Stimulated activated CD4-positive, alpha-beta T cell treated with anti-CD3 and anti-CD28 coated beads, Interleukin-1b, Interleukin-23, amount 100 ng/mL, for 24 hours (primary cell): ENCODE results near the gene MTHFD1L.

ENCODE experiments used
- DNase-seq, 4 experiments: peaks; one replicate each; pipeline ENCODE4 v3.0.0-alpha.2; 2020; ENCODE audit warnings: low read depth in 4 of 4, low spot score in 1 of 4

Gene MTHFD1L

DNA sequence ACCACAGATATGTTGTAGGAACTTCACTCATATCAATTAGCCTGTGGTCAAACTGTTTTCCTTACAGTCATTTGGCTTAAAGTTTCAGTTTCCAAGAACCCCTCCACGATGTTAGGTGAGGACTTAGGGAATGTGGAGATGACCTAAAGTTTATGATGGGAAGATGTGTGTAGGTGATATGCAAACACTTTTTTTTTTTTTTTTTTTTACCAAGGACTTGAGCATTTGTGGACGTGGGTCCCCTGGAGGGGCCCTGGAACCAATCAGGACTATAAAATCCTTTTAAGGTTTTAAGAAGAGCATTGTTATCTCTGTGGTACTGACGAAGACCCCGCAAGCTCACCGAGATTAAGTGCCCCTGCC, 478 bp upstream of the MTHFD1L start:
- peak in 1 of 4 experiments; percentile 0 for DNase-seq

DNA sequence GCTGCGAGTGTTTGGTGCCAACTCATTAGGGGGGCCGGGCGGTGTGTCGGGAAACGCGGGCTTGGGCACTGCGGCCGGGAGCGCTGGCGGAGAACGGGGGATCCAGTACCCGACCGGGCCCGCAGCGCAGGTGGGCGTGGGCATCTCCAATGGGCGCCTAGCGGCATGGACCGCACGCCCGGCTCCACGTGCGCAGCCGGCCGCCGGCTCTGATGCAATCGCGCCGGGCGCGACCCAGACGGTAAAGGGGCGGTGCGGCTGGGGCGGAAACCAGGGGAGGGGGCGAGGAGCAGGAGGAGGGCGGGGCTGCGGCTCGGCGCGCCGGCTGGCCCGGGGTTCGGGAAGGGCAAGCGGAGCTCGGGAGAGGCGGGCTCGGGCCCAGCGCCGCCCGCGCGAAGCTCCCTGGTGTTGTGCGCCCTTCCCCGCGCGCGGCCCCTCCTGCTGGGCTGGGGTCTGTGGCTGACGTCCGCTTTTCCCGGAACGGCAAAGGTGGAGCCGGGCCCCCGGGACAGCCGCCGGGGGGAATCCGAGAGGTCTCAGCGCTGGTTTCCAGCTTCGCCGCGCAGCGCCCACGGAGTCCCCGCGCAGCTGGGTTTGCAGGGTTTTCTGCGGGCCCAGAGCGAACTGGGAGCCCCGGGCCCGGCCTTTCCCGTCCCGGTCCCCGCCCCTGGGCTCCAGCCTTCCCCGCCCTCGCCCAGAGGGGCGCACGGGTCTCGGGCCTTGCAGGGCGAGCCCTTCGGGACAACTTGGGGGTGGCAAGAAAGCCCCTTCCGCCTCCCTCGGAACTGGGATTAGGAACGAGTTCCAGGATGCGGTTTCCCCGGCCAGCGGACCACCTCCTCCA, 867 bp downstream of the MTHFD1L start:
- peak; percentile 54 to 84 (median 68) for DNase-seq

DNA sequence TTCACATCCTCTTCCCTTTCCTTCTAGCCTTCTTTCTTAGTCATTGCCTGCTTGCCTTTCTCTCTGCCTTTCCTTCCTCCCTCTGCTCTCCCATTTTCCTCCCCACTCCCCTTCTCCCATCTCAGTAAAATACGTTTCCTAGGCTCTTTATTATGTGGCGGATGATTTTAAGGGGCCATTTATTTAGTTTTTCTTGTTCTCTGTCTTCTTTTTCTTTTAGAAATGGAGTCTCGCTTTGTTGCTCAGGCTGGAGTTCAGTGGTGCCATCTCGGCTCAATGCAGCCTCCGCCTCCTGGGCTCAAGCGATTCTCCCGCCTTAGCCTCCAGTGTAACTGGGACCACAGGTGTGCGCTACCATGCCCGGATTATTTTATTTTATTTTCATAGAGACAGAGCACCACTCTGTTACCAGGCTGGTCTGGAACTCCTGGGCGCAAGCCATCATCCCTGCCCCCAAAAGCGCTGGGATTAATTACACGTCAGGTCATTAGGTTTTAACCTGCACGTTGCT, 1.5 kb downstream of the MTHFD1L start:
- DNase-seq = no peak

DNA sequence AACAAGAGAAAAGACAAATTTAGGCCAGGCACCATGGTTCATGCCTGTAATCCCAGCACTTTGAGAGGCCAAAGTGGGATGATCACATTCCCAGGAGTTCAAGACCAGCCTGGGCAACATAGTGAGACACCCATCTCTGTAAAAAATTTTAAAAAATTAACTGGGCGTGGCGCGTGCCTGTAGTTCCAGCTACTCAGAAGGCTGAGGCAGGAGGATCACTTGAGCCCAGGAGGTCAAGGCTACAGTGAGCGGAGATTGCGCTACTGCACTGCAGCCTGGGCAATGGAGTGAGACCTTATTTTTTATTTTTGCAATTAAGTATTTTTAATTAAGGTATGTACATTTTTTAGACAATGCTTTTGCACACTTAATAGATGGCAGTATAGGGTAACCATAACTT, 3.3 kb downstream of the MTHFD1L start:
- no peak for DNase-seq

DNA sequence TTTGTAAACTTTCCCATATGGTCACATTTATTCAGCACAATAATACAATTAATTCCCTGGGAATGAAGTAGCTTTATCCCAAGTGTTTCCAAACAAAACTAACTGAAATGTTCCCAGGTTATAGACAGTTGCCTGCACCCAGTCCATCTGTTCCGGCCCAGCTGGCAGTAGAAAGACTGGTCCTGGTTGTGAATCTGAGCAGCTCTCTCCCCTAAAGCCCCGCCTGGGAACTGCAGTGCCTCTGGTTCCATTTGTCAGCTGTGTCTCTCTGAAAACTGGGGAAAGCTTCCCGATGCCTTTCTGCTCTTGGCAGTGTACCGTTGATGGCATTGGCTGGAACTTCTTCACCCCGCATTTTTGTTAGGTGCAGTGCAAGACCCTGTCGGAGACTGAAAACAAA, 8.7 kb downstream of the MTHFD1L start:
- no peak for DNase-seq

DNA sequence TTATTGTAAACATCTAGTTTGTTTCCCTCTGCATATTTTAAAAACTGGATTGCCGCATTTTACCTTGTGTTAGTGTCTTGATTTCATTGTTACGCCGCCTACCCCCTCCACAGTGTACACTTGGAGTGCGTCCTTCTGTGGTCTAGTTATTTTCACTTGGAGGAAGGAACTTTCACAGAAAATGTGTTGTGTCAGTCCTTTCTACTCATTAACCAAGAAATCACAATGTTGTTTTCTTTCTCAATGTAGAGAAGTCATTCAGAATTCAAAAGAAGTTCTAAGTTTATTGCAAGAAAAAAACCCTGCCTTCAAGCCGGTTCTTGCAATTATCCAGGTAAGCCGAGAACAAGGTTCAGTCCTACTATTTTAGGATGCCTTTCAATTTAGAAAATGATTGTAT, 10.3 kb downstream of the MTHFD1L start:
- DNase-seq = no peak

DNA sequence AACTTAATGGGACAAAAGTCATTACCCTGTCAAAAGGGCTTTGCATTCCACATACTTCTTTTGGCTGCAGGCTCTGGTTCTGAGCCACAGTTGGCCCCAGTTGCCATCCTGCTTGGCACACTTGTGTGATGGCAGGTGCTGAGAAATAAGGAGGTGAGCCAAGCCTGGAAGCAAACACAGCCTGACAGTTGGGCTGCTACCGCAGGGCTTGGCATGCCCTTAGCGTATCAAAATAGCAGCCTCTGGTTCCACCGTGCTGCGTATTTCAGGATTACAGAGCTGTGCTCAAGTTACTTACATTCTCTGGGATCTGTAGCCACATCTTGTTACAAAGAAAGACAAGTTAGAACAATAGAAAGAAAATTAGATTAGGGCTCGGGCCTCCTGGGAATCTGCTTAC, 11.1 kb downstream of the MTHFD1L start:
- DNase-seq = no peak

DNA sequence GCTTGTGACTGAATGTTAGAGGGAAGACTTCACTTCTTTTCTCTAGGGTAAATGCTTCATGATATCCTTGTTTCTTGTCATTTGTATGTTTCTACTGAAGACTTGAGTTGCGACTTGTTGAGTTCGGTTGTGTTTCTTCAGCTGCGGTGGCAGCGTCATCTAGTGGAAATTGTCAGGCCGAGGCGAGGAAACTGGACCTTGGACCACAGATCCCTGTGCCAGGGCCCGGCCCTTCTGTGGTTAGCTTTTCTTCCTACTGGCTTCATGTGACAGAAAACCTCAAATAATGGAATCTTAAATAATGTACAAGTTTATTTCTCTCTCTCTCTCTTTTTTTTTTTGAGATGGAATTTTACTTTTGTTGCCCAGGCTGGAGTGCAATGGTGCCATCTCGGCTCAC, 12.4 kb downstream of the MTHFD1L start:
- no peak for DNase-seq

DNA sequence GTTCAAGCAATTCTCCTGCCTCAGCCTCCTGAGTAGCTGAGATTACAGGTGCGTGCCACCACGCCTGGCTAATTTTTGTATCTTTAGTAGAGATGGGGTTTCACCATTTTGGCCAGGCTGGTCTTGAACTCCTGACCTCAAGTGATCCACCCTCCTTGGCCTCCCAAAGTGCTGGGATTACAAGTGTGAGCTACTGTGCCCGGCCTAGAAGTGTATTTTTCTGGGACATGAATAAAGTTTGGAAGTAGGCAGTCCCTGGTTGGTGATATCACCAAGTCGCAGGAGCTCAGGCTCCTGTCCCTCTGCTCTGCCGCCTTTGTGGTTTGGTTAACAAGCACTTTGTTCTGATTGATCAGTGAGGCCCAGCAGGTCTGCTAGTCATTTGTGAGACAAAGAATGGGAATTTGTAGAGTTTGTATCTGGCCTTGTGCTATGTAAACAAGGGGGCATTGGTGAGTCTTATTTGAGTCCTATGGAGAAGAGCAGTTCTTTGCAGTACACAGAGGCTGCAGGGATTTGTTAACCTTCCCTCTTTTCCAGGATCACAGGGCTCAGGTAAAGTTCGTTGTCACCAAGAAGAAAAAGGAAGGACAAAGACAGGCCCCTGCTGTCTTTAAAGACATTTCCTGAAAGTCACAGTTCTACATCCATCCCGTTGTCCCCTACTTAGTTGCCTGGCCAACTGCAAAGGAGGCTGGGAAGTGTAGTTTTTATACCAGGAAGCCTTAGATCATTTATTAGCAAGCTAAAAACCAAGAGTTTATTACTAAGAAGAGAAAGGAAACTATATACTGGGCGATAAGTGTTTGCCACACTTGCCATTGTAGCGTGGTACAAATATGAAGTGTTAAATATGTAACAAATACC, 13.1 kb downstream of the MTHFD1L start:
- no peak for DNase-seq

DNA sequence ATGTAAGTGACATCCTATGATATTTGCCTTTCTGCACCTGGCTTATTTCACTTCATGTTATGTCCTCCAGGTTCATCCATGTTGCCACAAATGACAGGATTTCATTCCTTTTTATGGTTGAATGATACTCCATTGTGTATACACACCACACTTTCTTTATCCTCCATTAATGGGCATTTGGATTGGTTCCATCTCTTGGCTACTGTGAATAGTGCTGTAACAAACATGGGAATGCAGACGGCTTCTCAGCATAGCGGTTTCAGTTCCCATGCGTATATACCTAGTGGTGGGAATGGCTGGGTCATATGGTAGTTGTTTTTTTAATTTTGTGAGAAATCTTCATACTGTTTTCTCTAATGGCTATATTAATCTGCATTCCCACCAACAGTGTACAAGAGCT, 14.8 kb downstream of the MTHFD1L start:
- no peak for DNase-seq

DNA sequence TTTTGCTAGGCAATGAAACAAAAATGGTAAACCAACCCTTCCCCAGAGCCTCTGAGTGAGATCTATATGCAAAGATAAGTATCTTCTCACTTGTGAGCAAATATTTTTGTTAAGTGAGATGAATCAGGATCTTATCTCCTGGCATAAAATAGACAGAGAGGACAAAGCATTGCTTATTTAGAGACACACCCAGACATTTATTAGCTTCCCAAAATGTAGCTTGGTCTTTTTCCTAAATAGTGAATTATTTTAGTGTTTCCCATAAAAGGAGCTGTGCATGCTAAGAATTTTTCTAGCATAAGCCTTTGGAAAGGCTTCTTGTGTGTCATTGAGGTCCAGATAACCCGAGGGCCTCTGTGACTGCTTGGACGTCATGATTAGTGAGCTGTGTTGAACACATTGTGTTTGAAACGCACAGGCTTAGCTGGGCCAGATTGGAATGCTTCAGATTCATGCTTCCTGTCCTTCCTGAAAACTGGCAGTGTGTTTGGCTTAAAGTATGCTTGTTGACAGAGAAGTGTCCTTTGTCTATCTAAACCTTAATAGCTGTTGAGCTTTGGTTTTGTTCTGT, 16.5 kb downstream of the MTHFD1L start:
- DNase-seq = no peak

DNA sequence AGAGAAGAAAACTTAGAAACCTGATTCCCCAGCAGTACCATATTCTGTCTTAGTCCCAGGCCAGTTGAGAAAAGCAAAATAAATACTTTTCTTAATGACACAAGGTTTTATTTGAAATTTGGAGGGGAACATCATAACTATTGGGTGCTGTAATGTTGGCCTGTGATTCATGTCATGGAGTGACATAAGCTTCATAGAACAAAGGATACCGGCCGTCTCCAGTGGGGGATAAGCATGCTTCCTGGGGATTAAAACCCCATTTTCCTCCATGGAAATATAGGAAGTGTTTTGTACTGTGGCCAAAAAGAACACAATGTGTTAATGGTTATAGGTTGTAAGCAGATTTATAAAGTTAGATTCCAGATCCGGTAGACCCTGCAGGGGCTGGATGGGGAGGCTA, 18.0 kb downstream of the MTHFD1L start:
- no peak for DNase-seq

DNA sequence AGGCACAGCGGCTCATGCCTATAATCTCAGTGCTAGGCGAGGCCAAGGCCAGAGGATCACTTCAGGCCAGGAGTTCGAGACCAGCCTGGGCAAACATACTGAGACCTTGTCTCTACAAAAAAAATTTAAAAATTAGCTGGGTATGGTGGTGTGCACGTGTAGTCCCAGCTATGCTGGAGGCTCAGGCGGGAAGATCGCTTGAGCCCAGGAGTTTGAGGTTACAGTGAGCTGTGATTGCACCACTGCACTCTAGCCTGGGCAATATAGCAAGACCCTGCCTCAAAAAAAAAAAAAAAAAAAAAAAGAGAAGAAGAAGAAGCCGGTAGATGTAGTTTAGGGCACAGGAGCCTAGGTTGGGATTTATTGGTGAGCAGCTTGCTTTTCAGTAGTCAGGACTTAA, 20.7 kb downstream of the MTHFD1L start:
- DNase-seq = no peak

DNA sequence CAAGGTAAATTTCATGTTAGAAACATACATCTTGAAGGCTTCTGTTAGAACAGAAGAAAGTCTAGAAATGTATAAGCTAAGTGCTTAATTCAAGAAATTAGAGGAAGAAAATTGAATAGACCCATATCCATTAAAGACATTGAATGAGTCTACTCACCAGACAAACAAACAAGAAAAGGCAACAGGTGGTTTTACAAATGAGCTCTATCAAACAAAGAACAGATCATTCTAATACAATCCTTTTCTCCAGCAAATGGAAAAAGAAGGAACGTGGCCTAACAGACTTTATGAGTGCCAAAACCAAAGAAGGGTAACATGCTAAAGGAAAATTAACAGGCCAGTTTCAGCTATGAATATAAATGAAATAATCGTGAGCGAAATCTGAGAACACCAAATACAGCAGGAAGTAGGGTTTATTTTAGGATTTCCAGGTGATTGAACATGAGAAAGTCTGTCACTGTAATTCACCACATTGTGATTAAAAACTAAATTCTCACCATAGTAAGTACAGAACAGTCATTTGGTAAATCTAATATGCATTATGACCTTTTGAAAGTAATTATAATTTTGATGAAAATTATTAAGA, 22.6 kb downstream of the MTHFD1L start:
- no peak for DNase-seq

DNA sequence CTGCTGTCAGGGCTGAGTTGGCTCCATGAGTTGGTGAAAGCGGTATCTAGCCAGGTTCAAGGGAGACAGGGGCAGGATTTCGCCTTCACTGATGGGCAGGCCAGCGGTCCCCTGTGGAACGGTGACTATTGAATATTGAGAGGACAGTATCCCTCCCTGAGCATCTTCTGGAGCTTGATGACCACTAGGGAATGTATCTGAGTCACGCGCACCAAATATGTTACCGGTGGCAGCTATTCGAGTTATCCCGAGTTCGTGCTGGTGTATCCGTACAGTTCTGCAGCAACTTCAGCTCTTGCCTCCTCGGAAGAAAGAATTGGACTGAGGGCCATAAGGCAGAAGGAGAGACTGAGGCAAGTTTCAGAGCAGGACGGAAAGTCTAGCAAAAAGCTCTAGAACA, 24.8 kb downstream of the MTHFD1L start:
- no peak for DNase-seq

DNA sequence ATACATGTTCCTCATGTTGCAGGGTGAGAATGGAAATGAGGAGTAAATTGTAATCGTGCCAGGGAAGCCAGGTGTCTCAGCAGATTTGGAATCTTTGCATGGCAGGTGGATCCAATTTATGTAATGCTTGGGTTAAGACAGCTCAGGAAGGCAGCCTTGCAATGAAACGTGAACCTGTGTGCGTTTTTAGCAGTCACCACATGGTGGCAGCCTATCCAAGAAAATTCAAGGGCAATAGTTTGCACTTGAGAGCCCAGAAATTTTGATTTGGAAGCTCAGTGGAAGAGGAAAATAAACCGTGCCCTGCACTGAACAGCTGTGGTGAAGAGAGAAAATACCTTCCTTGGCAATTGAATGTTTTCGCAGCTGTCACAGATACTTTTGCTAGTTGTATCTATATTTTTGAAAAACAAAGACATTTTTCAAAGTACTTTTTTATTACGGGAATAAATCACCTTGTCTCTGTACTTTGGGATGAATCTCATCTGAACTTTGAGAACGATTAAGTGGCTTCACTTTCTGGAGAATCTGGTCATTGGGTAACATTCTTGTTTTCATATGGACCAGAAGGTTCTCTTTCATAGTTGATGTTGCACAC, 26.5 kb downstream of the MTHFD1L start:
- DNase-seq = peak in 3 of 4 experiments; percentile 9 to 20 (median 12)

DNA sequence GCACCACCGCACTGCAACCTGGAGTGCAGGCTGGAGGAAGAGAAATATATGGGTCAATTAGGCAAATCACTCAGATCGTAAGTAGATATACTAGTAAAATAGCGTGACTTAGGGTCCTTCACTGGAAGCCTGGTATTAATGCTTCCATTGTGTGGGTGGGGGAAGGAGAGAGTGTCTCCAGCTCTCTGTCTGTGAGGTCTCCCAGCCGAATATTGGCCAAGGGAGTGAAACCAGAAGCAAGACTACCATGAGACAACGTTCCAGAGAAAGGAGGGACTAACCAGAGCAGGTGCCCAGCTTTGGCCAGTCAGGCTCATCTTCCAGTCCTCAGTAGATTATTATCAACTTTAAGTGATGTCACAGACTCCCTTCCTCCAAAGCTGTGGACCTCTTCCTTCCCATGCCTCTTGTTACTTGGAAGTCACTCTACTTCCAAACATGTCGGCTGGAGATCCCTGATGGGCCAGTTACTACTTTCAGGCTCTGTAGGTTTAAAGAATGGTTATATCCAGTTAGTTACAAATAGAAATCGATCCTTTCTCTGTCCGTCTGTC, 28.8 kb downstream of the MTHFD1L start:
- DNase-seq = no peak

DNA sequence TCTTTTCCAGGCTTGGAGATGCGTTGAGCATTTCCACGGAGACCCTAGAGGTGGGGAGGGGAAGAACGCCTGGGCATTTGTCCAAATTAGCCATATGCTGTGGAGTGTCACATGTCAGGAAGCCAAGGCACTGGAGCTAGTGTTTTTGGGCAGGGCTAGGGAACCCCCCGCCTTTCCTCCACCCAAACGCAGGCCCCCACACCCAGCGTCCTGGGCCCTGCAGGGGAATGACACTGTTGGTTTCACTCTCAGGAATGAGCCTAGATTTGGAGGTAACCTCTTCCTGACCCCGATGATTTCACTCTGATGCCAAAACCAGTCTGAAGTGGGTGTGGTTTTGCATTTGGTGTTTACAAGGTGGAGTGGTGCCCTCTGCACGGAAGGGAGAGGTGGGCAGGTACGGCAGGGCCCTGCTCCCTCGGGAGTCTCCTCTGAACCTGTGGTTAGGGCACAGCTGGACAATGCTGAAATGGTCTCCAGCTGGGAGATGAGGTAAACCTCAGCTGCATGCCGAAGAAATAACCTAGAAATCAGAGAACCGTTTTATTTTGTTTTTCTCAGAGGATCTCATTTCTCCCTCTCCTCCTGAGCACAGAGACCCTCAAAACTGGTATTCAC, 29.5 kb downstream of the MTHFD1L start:
- no peak for DNase-seq

DNA sequence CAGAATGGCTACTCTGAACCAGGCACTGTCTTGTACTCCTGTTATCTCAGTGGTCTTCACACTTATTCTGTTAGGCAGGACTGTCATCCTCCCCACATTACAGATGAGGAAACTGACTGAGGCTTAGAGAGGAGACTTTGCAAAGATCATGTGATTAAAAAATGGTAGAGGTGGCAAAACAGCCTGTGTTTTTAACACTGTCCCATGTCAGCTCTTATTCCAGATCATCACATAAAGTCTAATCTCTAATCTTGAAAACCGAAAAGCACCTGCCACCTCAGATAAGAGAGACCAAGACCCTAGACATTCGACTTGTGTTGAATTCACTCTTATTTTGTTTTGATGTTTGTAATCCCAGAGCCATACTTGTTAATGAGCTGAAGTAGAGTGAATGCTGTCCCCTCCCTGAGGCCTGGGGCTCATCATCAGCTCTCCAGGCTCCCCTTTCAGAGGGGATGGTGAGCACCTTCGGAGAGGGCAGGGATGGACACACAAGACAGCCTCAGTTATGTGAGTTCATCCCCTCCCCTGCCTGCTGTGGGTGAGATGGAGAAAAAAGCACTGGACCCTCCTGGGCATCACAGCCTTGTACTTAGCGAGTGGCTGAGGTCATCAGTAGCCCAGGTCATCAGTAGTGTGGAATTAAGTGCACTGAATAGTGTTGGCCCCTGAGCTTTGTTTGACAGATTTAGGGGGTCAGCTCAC, 30.6 kb downstream of the MTHFD1L start:
- DNase-seq = no peak
